NB4 (cell line): ENCODE data around the gene CAMK1G.

Experiments used
- CTCF ChIP-seq: IDR thresholded peaks from one replicate; pipeline ENCODE4 v1.5.1; 2012; ENCODE audit warnings: low read depth, low read length
- MAX ChIP-seq: IDR thresholded peaks from 2 replicates; pipeline ENCODE4 v1.6.1; 2011; ENCODE audit warnings: low read depth, low read length
- POLR2A ChIP-seq: IDR thresholded peaks from 2 replicates; pipeline ENCODE4 v1.6.1; 2011; ENCODE audit warnings: mild to moderate bottlenecking; ENCODE audit not compliant: insufficient read length; ENCODE audit errors: extremely low read depth

- TF ChIP-seq CTCF (no peak), POLR2A (no peak), MAX (no peak)
Observed at GRCh38 chr1:209625791-209626285, 42.3 kb downstream of the CAMK1G start.
